Hematopoietic multipotent progenitor cell treated with erythropoietin and hydrocortisone succinate and interleukin-3 and kit ligand, for 17 days (in vitro differentiated cells): ENCODE data around the gene PTPN4.

Experiments used
- DNase-seq: peaks from one replicate; pipeline ENCODE4 v3.0.0-alpha.2; 2015; ENCODE audit warnings: low spot score

The PTPN4 gene

GRCh38 chr2:119759451-119760236, at the start of gene PTPN4:
Gene PTPN4, plus strand, starts transcription at chr2:119759922. Its CDS starts 49,932 bp downstream, at chr2:119809854.
- peak; percentile 95 for DNase-seq

- DNase-seq, result no peak
Observed at GRCh38 chr2:119710281-119710680, 49.4 kb upstream of the PTPN4 start.

- DNase-seq, result no peak
Observed at GRCh38 chr2:119711352-119711751, 48.4 kb upstream of the PTPN4 start.

GRCh38 chr2:119712571-119712970, 47.2 kb upstream of the PTPN4 start:
- DNase-seq, result no peak

DNA sequence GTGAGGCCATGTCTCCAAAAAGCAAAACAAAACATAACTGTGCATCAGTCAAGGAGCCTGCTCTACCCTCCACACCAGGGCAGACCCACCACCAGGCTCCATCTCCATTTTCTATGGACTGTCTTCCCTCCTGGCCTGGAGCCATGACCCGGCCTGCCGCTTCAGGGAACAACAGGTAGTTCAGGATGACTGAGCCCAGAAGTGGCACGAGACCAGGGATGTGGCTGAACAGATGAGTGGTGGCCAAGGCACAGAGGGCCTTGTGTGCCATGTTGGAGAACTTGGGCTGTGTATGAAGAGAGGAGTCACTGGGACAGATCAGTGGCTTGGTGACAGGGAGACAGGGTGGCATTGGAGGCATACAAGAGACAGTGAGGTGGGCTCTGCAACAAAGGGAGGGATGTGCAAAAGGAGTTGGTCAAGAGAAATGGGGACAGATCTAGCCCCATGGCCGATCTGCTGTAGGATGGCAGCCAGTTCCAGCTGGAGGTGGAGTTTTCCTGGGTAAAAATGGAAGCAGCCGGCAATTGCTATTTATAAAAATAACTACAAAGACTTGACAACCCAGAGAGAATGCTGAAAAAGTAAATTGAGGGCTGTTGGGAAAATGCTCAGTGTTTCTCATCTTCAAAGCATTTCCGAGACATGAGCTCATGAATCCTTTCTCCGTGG, 45.8 kb upstream of the PTPN4 start:
- DNase-seq, result no peak

DNA sequence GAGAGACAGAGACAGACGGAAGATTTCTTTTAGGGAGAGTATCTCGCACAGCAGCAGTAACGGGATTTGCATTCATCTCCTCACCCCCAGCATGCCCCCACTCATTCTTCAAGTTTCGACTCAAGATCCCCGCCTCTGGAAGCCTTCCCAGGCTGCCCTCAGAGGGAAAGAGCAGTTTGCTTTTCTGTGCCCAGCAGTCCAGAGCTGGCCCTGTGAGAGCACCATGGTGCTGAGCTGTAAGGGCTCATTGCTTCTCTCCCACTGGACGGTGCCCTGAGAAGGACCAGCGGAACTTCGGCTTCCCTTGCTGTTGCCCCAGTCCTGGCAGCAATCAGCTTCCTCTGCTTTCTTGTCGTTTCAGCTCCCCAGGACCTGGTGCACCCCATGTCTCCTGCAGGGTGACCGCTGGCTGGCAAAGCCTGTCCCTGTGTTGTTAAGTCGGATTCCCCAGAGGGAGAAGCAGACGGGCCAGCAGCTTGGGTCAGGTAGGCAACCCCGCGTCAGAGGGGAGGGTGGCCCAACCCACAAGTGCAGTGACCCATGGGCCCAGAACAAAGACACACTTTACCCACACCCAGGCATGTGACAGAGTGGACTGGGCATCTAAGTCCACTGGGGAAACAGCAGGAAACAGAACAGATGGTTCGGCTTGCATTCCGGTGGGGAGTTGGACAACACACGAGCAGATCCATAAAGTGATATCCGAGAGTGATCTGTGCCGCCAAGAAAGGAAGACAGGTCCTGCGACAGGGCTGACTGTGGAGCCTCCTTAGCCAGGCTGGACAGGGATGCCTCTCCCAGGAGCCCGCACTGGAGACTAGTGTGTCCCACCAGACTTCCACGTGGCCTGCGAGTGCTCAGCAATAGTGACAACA, 44.1 kb upstream of the PTPN4 start:
- DNase-seq, result no peak

GRCh38 chr2:119716284-119716672, 43.4 kb upstream of the PTPN4 start:
- DNase-seq, result no peak

- no peak for DNase-seq
Observed at GRCh38 chr2:119718501-119719260, 41.0 kb upstream of the PTPN4 start.

DNA sequence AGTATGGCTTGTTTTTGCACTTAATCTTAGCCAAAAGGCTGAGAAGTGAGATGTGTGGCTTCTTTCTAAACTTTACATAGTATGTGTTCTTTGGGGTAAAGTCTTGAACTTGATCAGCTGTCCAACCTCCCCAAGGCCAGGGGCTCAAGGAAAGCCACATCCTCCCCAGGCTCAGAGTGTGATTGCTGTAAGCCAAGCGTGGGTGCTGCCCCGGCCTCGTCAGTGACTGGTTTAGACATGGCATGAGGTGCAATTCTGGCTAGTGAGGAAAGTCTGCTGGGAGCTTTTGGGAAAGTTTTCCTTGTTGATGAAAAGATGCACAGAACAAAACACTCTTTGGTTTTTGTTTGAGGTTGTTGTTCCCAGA, 40.5 kb upstream of the PTPN4 start:
- no peak for DNase-seq

DNA sequence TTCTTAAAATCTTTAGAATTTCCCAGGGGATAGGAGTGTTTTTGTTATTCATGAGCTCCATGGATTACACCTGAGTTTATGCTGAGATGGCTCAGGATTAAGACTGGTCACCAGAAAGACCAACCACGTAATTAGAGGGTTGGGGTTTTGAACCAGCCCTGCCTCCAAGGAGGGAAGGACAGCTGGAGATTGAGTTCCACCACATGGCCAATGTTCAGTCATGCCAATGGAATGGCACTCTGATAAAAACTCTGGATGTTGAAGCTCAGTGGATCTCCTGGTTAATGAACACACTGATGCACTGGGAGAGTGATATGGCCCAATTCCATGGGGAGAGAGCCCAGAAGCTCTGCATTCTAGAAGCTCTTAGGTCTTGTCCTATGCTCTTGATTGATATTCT, 38.7 kb upstream of the PTPN4 start:
- no peak for DNase-seq

GRCh38 chr2:119721462-119721861, 38.3 kb upstream of the PTPN4 start:
- no peak for DNase-seq

GRCh38 chr2:119721904-119722303, 37.8 kb upstream of the PTPN4 start:
- DNase-seq, result no peak

DNA sequence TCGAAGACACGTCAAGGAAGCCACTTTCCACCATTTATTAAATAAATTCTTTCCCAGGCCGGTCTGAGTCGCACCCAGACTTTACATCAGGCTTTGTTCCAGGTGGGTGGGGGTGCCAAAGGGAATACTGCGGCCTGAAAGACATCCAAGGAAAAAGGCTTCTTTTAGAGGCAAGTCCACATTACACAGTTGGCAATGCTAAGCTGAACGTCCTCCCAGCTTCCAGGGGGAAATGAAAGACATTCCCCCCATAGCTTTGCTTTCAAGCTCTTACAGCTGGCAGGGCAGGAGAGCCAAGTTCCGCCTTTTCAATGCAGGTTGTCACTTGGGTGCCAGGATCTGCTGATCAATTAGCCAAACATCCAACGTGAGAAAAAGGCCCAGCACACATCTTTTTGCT, 36.5 kb upstream of the PTPN4 start:
- DNase-seq, result no peak

- DNase-seq, result no peak
Observed at GRCh38 chr2:119723784-119724467, 35.8 kb upstream of the PTPN4 start.

GRCh38 chr2:119724656-119725485, 34.9 kb upstream of the PTPN4 start:
- no peak for DNase-seq

DNA sequence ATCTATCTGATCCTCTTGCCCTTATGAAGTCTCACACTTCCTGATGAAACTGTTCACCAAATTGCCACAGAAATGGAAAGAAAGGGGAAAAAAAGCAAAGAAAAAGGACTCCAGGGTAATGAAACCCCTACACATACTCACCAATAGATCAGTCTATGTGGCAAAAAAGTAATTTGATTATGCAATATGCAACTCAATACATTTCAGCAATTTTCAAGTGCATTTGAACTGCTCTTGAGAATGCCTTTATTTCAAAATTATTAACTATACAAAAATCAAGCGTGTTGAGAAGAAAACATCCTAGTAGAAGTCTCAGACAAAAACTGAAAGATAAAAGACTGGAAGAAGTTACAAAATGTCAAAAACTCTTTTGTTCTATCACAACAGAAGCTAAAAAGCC, 32.2 kb upstream of the PTPN4 start:
- DNase-seq, result no peak

DNA sequence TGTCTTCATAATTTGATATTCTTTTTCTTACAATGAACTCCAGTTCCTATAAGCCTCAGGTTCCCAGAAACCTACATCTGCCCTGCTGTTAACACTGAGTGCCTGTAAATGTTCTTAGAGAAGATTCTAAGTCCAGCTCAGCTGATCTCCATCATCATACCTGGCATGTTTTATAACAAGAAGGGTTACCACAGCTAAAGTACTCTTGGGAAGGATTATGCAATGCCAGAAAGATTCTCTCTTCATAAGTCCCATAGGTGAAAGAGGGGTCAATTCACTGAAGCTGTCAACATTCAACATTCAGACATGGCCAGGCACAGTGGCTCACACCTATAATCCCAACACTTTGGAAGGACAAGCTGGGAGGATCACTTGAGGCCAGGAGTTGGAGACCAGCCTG, 31.3 kb upstream of the PTPN4 start:
- DNase-seq, result no peak

DNA sequence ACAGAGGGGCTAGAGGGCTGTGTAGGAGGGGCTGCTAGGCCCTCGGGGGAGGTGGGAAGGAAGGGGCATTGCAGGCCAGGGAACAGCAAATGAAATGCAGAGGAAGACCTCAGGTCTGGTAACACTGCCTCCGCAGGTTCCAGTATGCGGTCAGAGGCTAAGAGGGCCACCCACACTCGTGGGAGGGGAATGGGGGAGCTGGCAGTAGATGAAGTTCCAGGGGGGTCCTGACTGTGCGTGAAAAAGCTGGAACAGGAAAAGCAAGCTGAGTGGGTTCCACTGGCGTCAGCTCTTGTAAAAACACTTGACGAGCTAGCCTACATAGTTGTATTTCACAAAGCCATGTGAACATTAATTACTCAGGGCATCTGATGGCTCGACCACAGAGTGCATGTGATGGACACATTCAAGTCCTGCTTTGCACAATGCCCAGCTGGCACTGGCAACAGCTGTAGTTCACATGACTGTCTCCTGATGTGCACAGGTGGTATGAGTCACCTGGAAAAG, 29.0 kb upstream of the PTPN4 start:
- DNase-seq, result no peak

DNA sequence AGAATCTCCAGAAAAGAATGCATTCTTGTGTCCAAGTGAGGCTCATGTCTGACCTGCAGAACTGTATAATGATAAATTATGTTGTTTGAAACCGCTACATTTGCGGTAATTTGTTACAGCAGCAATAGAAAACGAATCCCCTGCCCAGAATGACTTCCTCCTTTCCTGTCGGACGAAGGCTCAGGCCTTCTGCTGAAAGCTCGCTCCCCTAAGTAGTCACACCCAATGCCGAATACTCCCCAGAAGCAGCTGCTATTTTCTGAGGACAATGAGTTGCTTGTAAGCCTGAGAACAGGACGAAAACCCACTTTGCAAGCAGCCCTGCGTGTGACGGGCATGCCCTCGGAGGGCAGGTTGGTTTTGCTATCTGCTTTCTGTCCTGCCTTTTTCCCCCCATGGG, 27.7 kb upstream of the PTPN4 start:
- DNase-seq, result no peak

- DNase-seq, result no peak
Observed at GRCh38 chr2:119732601-119733164, 27.0 kb upstream of the PTPN4 start.
